ENCODE data around the gene ABHD5. TPM values are rescaled to one million over a fixed set of nuclear protein-coding genes. Genes with fewer than 3 reads are reported as not detected.

The ABHD5 gene
- total and polyA plus RNA-seq, 12 donors: 6.5 to 40.1 (median 28.0) TPM

DNA sequence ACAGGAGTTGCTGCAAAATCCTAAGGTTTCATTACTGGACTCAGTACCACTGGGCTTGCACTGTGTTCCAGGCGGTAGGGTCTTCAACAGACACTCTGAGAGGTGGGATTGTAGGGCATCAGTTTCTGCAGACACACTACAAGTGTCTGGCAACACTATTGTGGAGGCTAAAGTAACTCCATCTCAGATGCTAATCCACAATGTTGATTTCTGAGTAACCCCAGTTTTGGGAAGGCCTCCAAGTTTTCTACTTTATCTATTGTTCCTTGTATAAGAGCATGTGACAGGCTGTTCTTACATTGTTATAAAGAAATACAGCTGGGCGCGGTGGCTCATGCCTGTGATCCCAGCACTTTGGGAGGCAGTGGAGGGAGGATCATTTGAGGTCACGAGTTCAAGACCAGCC, 2.5 kb upstream of the ABHD5 start:
- peaks cover 0 to 3% (median 0%) of the 10 kb centered on the region in 11 donors for H3K9me3 ChIP-seq
- H3K36me3 ChIP-seq: no peaks in the 10 kb centered on the region
- WGBS, 2 donors: 72 to 80% methylated on average over 4 of the region's 4 CpGs
- intact Hi-C loops (cut with DNase I): loop anchor here in 3 of 10 donors (5.0 to 10.0 kb wide), 2 partner anchors 66 to 73 kb away; partner anchors contain the start of gene ANO10 (in 2 of the 3)
- ATAC-seq (no peak), DNase-seq (no peak)
- H3K4me3 ChIP-seq: no peak overlapping the region
- no peak overlapping the region for H3K27ac ChIP-seq
- no peaks in the 10 kb centered on the region for H3K27me3 ChIP-seq
- peaks cover 2 to 30% (median 19%) of the 10 kb centered on the region in 9 donors for H3K4me1 ChIP-seq
- TF ChIP-seq, protein P1, sequence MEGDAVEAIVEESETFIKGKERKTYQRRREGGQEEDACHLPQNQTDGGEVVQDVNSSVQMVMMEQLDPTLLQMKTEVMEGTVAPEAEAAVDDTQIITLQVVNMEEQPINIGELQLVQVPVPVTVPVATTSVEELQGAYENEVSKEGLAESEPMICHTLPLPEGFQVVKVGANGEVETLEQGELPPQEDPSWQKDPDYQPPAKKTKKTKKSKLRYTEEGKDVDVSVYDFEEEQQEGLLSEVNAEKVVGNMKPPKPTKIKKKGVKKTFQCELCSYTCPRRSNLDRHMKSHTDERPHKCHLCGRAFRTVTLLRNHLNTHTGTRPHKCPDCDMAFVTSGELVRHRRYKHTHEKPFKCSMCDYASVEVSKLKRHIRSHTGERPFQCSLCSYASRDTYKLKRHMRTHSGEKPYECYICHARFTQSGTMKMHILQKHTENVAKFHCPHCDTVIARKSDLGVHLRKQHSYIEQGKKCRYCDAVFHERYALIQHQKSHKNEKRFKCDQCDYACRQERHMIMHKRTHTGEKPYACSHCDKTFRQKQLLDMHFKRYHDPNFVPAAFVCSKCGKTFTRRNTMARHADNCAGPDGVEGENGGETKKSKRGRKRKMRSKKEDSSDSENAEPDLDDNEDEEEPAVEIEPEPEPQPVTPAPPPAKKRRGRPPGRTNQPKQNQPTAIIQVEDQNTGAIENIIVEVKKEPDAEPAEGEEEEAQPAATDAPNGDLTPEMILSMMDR (IDR thresholded peaks at IDR 0.05): no peak

DNA sequence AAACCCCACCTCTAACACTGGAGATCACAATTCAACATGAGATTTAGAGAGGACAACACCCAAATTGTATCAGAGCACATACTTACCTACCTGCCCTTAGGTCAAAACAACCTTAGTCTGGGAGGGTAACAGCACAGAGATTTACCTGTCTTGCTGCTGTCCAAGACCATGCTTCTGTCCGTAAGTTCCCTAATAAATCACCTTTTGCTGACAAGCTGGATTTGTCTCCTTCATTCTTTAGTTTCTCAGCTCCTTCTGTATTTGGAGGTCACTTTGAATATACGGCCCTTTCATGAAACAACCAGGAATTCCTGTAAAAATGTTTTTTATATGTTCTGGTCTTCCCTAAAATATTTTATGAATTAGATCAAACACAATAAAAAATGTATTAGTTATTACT, 1.6 kb upstream of the ABHD5 start:
- Histone ChIP-seq H3K27ac (no peak overlapping the region), H3K4me1 (peaks cover 2 to 33% (median 19%) of the 10 kb centered on the region in 9 donors), H3K27me3 (no peaks in the 10 kb centered on the region), H3K36me3 (no peaks in the 10 kb centered on the region), H3K9me3 (no peaks in the 10 kb centered on the region), H3K4me3 (no peak overlapping the region)
- TF ChIP-seq, protein P1 (IDR thresholded peaks at IDR 0.05): no peak
- WGBS, 2 donors: 93 to 95% methylated on average over 2 of the region's 2 CpGs
- intact Hi-C loops (cut with DNase I): loop anchor here in 3 of 10 donors (5.0 to 10.0 kb wide), 2 partner anchors 67 to 74 kb away; partner anchors contain the start of gene ANO10 (in 2 of the 3)
- no peak for ATAC-seq
- DNase-seq: no peak

DNA sequence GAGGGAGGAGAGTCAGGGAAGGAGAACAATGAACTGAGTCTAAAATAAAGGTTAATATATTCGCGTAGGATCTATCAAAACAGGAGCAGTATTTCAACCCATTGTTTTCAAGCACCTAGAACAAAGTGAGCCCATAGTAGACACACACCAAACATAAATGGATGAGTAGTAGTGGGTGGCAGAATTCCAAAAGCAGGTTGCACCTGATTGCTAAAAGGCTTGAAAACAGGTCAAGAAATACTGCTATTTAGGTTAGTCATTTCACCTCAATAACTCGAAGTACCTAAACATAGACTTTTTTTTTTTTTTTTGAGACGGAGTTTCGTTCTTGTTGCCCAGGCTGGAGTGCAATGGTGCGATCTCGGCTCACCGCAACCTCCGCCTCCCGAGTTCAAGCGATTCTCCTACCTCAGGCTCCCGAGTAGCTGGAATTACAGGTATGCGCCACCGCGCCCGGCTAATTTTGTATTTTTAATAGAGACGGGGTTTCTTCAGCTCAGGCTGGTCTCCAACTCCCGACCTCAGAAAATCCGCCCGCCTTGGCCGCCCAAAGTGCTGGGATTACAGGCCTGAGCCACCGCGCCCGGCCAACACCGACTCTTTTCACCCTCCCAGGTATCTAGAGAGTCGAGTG, 855 bp upstream of the ABHD5 start:
- intact Hi-C loops (cut with DNase I): loop anchor here in 7 of 10 donors (2.0 to 10.0 kb wide), 6 partner anchors 65 to 77 kb away; partner anchors contain the start of gene ANO10 (in 5 of the 7)

More for the DNA sequence above, 855 bp upstream of the ABHD5 start:
- ATAC-seq (no peak), DNase-seq (no peak)
- no peaks in the 10 kb centered on the region for H3K9me3 ChIP-seq
- peaks cover 2 to 36% (median 19%) of the 10 kb centered on the region in 9 donors for H3K4me1 ChIP-seq
- WGBS, 2 donors: 10 to 20% methylated on average over 24 to 26 of the region's 26 CpGs
- TF ChIP-seq, protein P1 (IDR thresholded peaks at IDR 0.05): no peak
- H3K4me3 ChIP-seq: peak overlapping the region; percentile 27 to 99 (median 88)
- no peaks in the 10 kb centered on the region for H3K36me3 ChIP-seq
- H3K27me3 ChIP-seq: no peaks in the 10 kb centered on the region
- peak overlapping the region in 8 of 10 donors; percentile 9 to 97 (median 94) for H3K27ac ChIP-seq
